ENCODE results near the gene LOXL3.

Gene LOXL3

GRCh38 chr2:74583504-74583903 is 29.8 kb upstream of the LOXL3 start:
- in situ Hi-C loops (cut with HindIII; ENCODE audit: low pct_ligation_motif_present, low sequenced_read_pairs), result no loop called here
- H3K27ac ChIP-seq, result peak overlapping the region; percentile 15
- no peak for TF ChIP-seq CTCF (IDR thresholded peaks at IDR 0.05; ENCODE audit: low read depth, low read length, missing control alignments)
- H3K27me3 ChIP-seq (replicated peaks), result no peaks in the 10 kb centered on the region
- peak; percentile 53 for DNase-seq
- no peaks in the 10 kb centered on the region for H3K36me3 ChIP-seq (replicated peaks)
- H3K4me3 ChIP-seq (ENCODE audit: low read depth, low read length), result no peak overlapping the region

DNA sequence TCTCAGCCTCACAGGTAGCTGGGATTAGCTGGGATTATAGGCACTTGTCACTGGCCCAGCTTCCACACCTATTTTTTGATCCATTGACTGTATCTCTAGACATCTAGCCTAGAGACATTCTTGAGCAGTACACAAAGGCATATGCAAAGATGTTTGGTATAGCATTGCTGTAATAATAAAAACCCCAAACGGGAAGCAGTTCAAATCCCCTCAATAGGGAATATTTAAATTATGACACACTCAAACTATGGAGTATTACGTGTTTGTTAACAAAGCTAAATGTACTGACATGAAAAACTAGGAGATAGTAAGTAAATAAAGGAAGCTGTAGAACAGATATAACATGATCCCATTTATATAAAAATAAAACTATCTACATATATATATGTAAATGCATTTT is 28.4 kb upstream of the LOXL3 start:
- no peak for DNase-seq
- in situ Hi-C loops (cut with HindIII; ENCODE audit: low pct_ligation_motif_present, low sequenced_read_pairs), result no loop called here
- TF ChIP-seq CTCF (IDR thresholded peaks at IDR 0.05; ENCODE audit: low read depth, low read length, missing control alignments), result no peak
- Histone ChIP-seq H3K27ac (no peak overlapping the region), H3K27me3 (replicated peaks) (no peaks in the 10 kb centered on the region), H3K4me3 (ENCODE audit: low read depth, low read length) (no peak overlapping the region), H3K36me3 (replicated peaks) (no peaks in the 10 kb centered on the region)

- no peak overlapping the region for H3K27ac ChIP-seq
- no peak for DNase-seq
- no peak overlapping the region for H3K4me3 ChIP-seq (ENCODE audit: low read depth, low read length)
- H3K36me3 ChIP-seq (replicated peaks), result no peaks in the 10 kb centered on the region
- no peaks in the 10 kb centered on the region for H3K27me3 ChIP-seq (replicated peaks)
- TF ChIP-seq CTCF (IDR thresholded peaks at IDR 0.05; ENCODE audit: low read depth, low read length, missing control alignments), result no peak
- in situ Hi-C loops (cut with HindIII; ENCODE audit: low pct_ligation_motif_present, low sequenced_read_pairs), result no loop called here
Measured at GRCh38 chr2:74581463-74581862, 27.7 kb upstream of the LOXL3 start.

DNA sequence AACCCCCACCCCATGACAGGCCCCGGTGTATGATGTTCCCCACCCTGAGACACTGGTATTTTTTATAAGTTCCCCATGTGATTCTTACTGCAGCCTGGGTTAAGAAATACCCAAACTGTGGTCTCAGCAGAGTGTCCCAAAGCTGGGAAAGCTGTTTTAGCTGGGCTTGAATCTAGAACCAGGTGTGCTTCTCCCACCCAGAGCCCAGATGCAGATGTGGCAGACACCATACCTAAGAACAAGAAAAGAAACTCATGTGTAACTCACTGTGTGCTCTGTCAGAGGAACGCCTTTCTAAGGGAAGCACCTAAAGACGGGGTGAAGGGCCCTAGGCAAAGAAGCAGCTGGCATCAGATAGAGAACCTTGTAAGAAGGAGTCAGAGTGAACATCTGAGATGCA is 24.7 kb upstream of the LOXL3 start:
- Histone ChIP-seq H3K27ac (no peak overlapping the region), H3K27me3 (replicated peaks) (no peaks in the 10 kb centered on the region), H3K36me3 (replicated peaks) (no peaks in the 10 kb centered on the region), H3K4me3 (ENCODE audit: low read depth, low read length) (no peak overlapping the region)
- no peak for DNase-seq
- in situ Hi-C loops (cut with HindIII; ENCODE audit: low pct_ligation_motif_present, low sequenced_read_pairs), result no loop called here
- TF ChIP-seq CTCF (IDR thresholded peaks at IDR 0.05; ENCODE audit: low read depth, low read length, missing control alignments), result no peak

- Histone ChIP-seq H3K4me3 (ENCODE audit: low read depth, low read length) (no peak overlapping the region), H3K27ac (no peak overlapping the region), H3K36me3 (replicated peaks) (no peaks in the 10 kb centered on the region), H3K27me3 (replicated peaks) (no peaks in the 10 kb centered on the region)
- no peak for TF ChIP-seq CTCF (IDR thresholded peaks at IDR 0.05; ENCODE audit: low read depth, low read length, missing control alignments)
- in situ Hi-C loops (cut with HindIII; ENCODE audit: low pct_ligation_motif_present, low sequenced_read_pairs), result no loop called here
- DNase-seq, result no peak
Measured at GRCh38 chr2:74577448-74577847, 23.7 kb upstream of the LOXL3 start.

- H3K27me3 ChIP-seq (replicated peaks), result no peaks in the 10 kb centered on the region
- DNase-seq, result no peak
- no peak for TF ChIP-seq CTCF (IDR thresholded peaks at IDR 0.05; ENCODE audit: low read depth, low read length, missing control alignments)
Measured at GRCh38 chr2:74576863-74577229, 23.1 kb upstream of the LOXL3 start.

More at GRCh38 chr2:74576863-74577229, 23.1 kb upstream of the LOXL3 start:
- no peak overlapping the region for H3K4me3 ChIP-seq (ENCODE audit: low read depth, low read length)
- in situ Hi-C loops (cut with HindIII; ENCODE audit: low pct_ligation_motif_present, low sequenced_read_pairs), result no loop called here
- no peaks in the 10 kb centered on the region for H3K36me3 ChIP-seq (replicated peaks)
- no peak overlapping the region for H3K27ac ChIP-seq

Data from brain microvascular endothelial cell (primary cell).